A549 (cell line): ENCODE data around the gene YRDC. TPM values are rescaled to one million over a fixed set of nuclear protein-coding genes. Genes with fewer than 3 reads are reported as not detected.
A peak's percentile ranks its signal among the peaks of the same experiment; 100 is the strongest.

Experiments
- ATAC-seq, 2 experiments: fragments of 200-7000 bp in 1 of 2; fragments of >200 bp in 1 of 2; cut with Nextera tagmentation in 1 of 2; cut with Tn5 transposase in 1 of 2; 3 replicates each; pipeline versions ENCODE4 v1.8.0 to v1.9.1; 2018 to 2020; ENCODE audit warnings: mild to moderate bottlenecking in 1 of 2, moderate library complexity in 1 of 2
- CTCF ChIA-PET: fragments of 300-600 bp; sonication (Branson Sonifier 250); formaldehyde crosslinking; extraction: SDS; loops from one replicate; lab custom pipeline; 2021; ENCODE audit warnings: antibody characterized with exemption, inconsistent platforms; lab: Yijun Ruan, JAX
- POLR2A ChIA-PET: fragments of 350-600 bp; formaldehyde crosslinking; extraction: SDS; loops from one replicate; lab custom pipeline; 2021; ENCODE audit warnings: antibody characterized with exemption, inconsistent platforms; lab: Yijun Ruan, JAX
- DNase-seq, 2 experiments: peaks; one replicate each; pipeline versions ENCODE4 v3.0.0 to v3.0.0-alpha.2; 2011 to 2016; ENCODE audit warnings: low read depth in 1 of 2, low spot score in 1 of 2
- FAIRE-seq: peaks from 2 replicates; lab custom pipeline; 2011; peaks lifted over from hg19 to GRCh38; lab: Jason Lieb, UNC
- H3K27ac ChIP-seq, 2 experiments: fragments of >200 bp; sonication (Bioruptor Twin); formaldehyde crosslinking; 3 replicates each; pipeline ENCODE4 v1.5.1; 2016 to 2017
- H3K4me1 ChIP-seq: fragments of >200 bp; sonication (Bioruptor Twin); formaldehyde crosslinking; 3 replicates; pipeline ENCODE4 v1.6.1; 2016
- H3K4me2 ChIP-seq: fragments of >200 bp; sonication (Bioruptor Twin); formaldehyde crosslinking; 3 replicates; pipeline ENCODE4 v1.6.1; 2016
- H3K4me3 ChIP-seq: fragments of >200 bp; sonication (Bioruptor Twin); formaldehyde crosslinking; 3 replicates; pipeline ENCODE4 v1.5.1; 2016
- H3K9me3 ChIP-seq: fragments of >200 bp; sonication (Bioruptor Twin); formaldehyde crosslinking; 3 replicates; pipeline ENCODE4 v1.6.1; 2016
- CEBPB ChIP-seq, 2 experiments: fragments of >200 bp in 1 of 2; sonication (Bioruptor Twin) in 1 of 2; formaldehyde crosslinking in 1 of 2; IDR thresholded peaks; 2 replicates each; pipeline ENCODE4 v1.6.1; 2012 to 2016
- ELK1 ChIP-seq: fragments of 150-350 bp; IDR thresholded peaks from 2 replicates; pipeline ENCODE4 v1.6.1; 2014; ENCODE audit warnings: low read depth, mild to moderate bottlenecking, low read length
- FOSL2 ChIP-seq, 2 experiments: fragments of 450-650 bp in 1 of 2; fragments of >200 bp in 1 of 2; sonication (Bioruptor Twin) in 1 of 2; formaldehyde crosslinking; IDR thresholded peaks; 2 replicates each; pipeline versions ENCODE4 v1.5.0 to v1.6.1; 2016 to 2020; ENCODE audit warnings: mild to moderate bottlenecking in 1 of 2, moderate library complexity in 1 of 2
- HOXB5 ChIP-seq: fragments of 250-450 bp; sonication (Bioruptor Pico); IDR thresholded peaks from 2 replicates; pipeline ENCODE4 v1.5.0; 2020; ENCODE audit warnings: mild to moderate bottlenecking, moderate library complexity
- MAFK ChIP-seq: fragments of 450-650 bp; IDR thresholded peaks from 2 replicates; pipeline ENCODE4 v1.6.1; 2014; ENCODE audit not compliant: partially characterized antibody
- MYC ChIP-seq: IDR thresholded peaks from 2 replicates; pipeline ENCODE4 v1.6.1; 2012; ENCODE audit warnings: mild to moderate bottlenecking, inconsistent platforms, low read length, improper control_type of control experiment, borderline replicate concordance
- NFE2L2 ChIP-seq: fragments of 150-350 bp; conservative IDR thresholded peaks from 2 replicates; pipeline ENCODE4 v1.6.1; 2014; ENCODE audit warnings: low read length
- NPAS2 ChIP-seq: fragments of 250-450 bp; sonication (Bioruptor Pico); IDR thresholded peaks from 2 replicates; pipeline ENCODE4 v1.8.0; 2022; ENCODE audit warnings: mild to moderate bottlenecking, moderate library complexity, borderline replicate concordance
- PHF8 ChIP-seq: fragments of 200-600 bp; sonication (generic); IDR thresholded peaks from 2 replicates; pipeline ENCODE4 v1.6.1; 2016; ENCODE audit warnings: low read depth, mild to moderate bottlenecking, antibody characterized with exemption, moderate library complexity, borderline replicate concordance
- POLR2A ChIP-seq: IDR thresholded peaks from 2 replicates; pipeline ENCODE4 v1.6.1; 2012; ENCODE audit warnings: mild to moderate bottlenecking, low read length
- RAD21 ChIP-seq, 2 experiments: fragments of >200 bp in 1 of 2; sonication (Bioruptor Twin) in 1 of 2; formaldehyde crosslinking in 1 of 2; IDR thresholded peaks in 1 of 2; conservative IDR thresholded peaks in 1 of 2; 2 replicates in 1 of 2; 3 replicates in 1 of 2; pipeline ENCODE4 v1.6.1; 2012 to 2018; ENCODE audit warnings: inconsistent platforms in 1 of 2
- RCOR1 ChIP-seq: fragments of 150-350 bp; IDR thresholded peaks from 2 replicates; pipeline ENCODE4 v1.6.1; 2014; ENCODE audit warnings: antibody characterized with exemption, low read length, low read depth
- REST ChIP-seq: fragments of 200-600 bp; sonication (generic); IDR thresholded peaks from 2 replicates; pipeline ENCODE4 v1.6.1; 2016; ENCODE audit warnings: antibody characterized with exemption, mild to moderate bottlenecking, moderate library complexity
- RNF2 ChIP-seq: fragments of 200-600 bp; sonication (generic); IDR thresholded peaks from 2 replicates; pipeline ENCODE4 v1.6.1; 2016; ENCODE audit warnings: low read depth, mild to moderate bottlenecking, antibody characterized with exemption, moderate library complexity, borderline replicate concordance
- SREBF2 ChIP-seq: fragments of 450-650 bp; IDR thresholded peaks from 2 replicates; pipeline ENCODE4 v1.6.1; 2014; ENCODE audit warnings: mild to moderate bottlenecking, moderate library complexity
- ZFP36 ChIP-seq: fragments of 450-650 bp; IDR thresholded peaks from 2 replicates; pipeline ENCODE4 v1.6.1; 2014; ENCODE audit warnings: borderline replicate concordance; ENCODE audit not compliant: partially characterized antibody
- WGBS: methylation state at CpG from one replicate; pipeline ENCODE4 v1.1.6; 2017; ENCODE audit errors: missing lambda C conversion rate; 5-methylcytosine and 5-hydroxymethylcytosine counted together
- polyA plus RNA-seq, 4 experiments: library from polyadenylated mRNA; depleted of rRNA in 3 of 4; stranded (reverse); fragments of >200 nt; fragmentation: RNase III in 1 of 4; extraction: RNeasy Plus Mini Kit Qiagen cat#74134 plus additional on column Dnase treatment in 1 of 4; gene quantifications; 2 replicates in 3 of 4; 3 replicates in 1 of 4; pipeline ENCODE4 v1.2.3, GENCODE V29; 2011 to 2017
- TF ChIP-seq, protein P1 (sequence below): IDR thresholded peaks from 2 replicates; pipeline ENCODE4 v1.6.1; 2012; ENCODE audit warnings: low read depth, borderline replicate concordance
- TF ChIP-seq, protein P2 (sequence below): IDR thresholded peaks from 2 replicates; pipeline ENCODE4 v1.6.1; 2012
- TF ChIP-seq, protein P3 (sequence below): fragments of 250-450 bp; sonication (Bioruptor Pico); IDR thresholded peaks from 2 replicates; pipeline ENCODE4 v1.5.0; 2020; ENCODE audit warnings: low read depth, mild to moderate bottlenecking, moderate library complexity
- TF ChIP-seq, protein P4 (sequence below): fragments of 250-450 bp; sonication (Bioruptor Pico); IDR thresholded peaks from 2 replicates; pipeline ENCODE4 v1.5.0; 2021; ENCODE audit warnings: mild to moderate bottlenecking, moderate library complexity, borderline replicate concordance

Gene YRDC
- polyA plus RNA-seq, 2 of the 4 experiments (the other 2 are of a cell fraction) = 12.3 to 21.0 TPM

GRCh38 chr1:37809942-37810341 lies 1.9 kb upstream of the YRDC start (continued):
- TF ChIP-seq, protein P1, sequence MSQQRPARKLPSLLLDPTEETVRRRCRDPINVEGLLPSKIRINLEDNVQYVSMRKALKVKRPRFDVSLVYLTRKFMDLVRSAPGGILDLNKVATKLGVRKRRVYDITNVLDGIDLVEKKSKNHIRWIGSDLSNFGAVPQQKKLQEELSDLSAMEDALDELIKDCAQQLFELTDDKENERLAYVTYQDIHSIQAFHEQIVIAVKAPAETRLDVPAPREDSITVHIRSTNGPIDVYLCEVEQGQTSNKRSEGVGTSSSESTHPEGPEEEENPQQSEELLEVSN = no peak
- TF ChIP-seq HOXB5 (CRISPR knock-in tag) (no peak), ZFP36 (no peak), CEBPB (IDR thresholded peaks at IDR 0.05) (no peak), MAFK (no peak), FOSL2 (IDR thresholded peaks at IDR 0.05) (no peak), FOSL2 (CRISPR knock-in tag; IDR thresholded peaks at IDR 0.05) (no peak)

DNA sequence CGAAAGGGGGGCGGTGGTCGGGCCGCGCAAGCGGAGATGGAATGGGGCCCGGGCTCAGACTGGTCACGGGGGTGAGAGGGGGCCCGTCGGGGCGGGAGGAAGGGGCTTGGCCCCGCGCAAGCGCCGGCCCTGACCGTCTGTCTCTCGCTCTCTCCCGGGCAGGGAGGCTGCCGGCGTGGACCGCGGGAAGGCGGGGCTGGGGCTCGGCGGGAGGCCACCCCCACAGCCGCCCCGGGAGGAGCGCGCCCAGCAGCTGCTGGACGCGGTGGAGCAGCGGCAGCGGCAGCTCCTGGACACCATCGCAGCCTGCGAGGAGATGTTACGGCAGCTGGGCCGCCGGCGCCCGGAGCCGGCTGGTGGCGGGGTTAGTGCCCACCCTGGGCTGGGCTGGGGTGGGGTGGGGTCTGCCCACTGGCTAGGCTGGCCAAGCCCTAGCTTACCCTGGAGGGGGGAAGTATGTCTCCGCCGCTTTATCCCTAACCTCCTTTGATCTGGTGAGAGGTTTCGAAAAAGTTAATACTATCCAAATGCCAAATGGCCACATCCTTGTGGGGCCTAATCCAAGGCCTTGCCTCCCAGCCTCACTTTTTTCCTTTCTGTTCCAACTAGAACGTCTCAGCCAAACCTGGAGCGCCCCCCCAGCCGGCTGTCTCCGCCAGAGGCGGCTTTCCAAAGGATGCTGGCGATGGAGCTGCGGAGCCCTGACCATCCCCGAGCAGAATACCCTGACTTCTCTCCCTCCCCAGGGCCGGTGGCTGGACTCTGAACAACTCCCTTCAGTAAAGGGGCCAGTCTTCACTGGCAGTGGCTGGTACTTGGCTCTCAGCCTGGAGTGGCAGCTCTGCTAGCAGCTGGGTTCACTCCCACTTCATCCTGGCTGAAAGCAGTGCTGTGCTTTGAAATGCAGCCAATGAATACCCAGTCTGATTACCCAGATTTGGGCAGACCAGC lies 636 bp upstream of the YRDC start:
- no peaks in the 10 kb centered on the region for H3K9me3 ChIP-seq
- peak overlapping the region; percentile 83 for H3K4me2 ChIP-seq
- POLR2A ChIA-PET = interaction anchor here (0.7 to 1.8 kb wide), 5 partner anchors 9 to 119 kb away, joined by 3 to 14 read pairs (median 7); partner anchors contain the start of genes EPHA10 and MTF1
- FAIRE-seq (no peak), ATAC-seq (peak; percentile 89 to 90), DNase-seq (peak; percentile 70 to 75)
- WGBS = 2% methylated on average over 11 of the region's 54 CpGs
- peak overlapping the region; percentile 99 for H3K4me3 ChIP-seq
- H3K4me1 ChIP-seq = peaks cover 32% of the 10 kb centered on the region; the same call in 2 of the 3 replicates
- TF ChIP-seq, protein P2, sequence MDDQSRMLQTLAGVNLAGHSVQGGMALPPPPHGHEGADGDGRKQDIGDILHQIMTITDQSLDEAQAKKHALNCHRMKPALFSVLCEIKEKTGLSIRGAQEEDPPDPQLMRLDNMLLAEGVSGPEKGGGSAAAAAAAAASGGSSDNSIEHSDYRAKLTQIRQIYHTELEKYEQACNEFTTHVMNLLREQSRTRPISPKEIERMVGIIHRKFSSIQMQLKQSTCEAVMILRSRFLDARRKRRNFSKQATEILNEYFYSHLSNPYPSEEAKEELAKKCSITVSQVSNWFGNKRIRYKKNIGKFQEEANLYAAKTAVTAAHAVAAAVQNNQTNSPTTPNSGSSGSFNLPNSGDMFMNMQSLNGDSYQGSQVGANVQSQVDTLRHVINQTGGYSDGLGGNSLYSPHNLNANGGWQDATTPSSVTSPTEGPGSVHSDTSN = no peak
- TF ChIP-seq POLR2A (peak; percentile 25; the same call in 1 of the 2 replicates), PHF8 (peak; percentile 19), RCOR1 (no peak), NFE2L2 (no peak), ELK1 (no peak)
- TF ChIP-seq, protein P1 = no peak
- CTCF ChIA-PET = interaction anchor here (0.6 to 1.1 kb wide), 6 partner anchors 8 to 1577 kb away, joined by 3 to 5 read pairs (median 3); partner anchors contain the start of gene MTF1
- peak overlapping the region; percentile 99 to 100 for H3K27ac ChIP-seq

GRCh38 chr1:37807220-37807554 lies 821 bp downstream of the YRDC start:
- no peak for FAIRE-seq
- DNase-seq = no peak
- Histone ChIP-seq H3K4me2 (peak overlapping the region; percentile 96), H3K9me3 (no peaks in the 10 kb centered on the region), H3K4me3 (peak overlapping the region; percentile 99), H3K27ac (peak overlapping the region; percentile 99 to 100)
- CTCF ChIA-PET = interaction anchor here (1.1 to 1.3 kb wide), 2 partner anchors 53 to 125 kb away, joined by 3 to 7 read pairs; no protein-coding TSS in a partner anchor
- WGBS = 2% methylated on average over 9 of the region's 9 CpGs
- TF ChIP-seq, protein P3, sequence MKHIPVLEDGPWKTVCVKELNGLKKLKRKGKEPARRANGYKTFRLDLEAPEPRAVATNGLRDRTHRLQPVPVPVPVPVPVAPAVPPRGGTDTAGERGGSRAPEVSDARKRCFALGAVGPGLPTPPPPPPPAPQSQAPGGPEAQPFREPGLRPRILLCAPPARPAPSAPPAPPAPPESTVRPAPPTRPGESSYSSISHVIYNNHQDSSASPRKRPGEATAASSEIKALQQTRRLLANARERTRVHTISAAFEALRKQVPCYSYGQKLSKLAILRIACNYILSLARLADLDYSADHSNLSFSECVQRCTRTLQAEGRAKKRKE (CRISPR knock-in tag) = no peak
- TF ChIP-seq, protein P4, sequence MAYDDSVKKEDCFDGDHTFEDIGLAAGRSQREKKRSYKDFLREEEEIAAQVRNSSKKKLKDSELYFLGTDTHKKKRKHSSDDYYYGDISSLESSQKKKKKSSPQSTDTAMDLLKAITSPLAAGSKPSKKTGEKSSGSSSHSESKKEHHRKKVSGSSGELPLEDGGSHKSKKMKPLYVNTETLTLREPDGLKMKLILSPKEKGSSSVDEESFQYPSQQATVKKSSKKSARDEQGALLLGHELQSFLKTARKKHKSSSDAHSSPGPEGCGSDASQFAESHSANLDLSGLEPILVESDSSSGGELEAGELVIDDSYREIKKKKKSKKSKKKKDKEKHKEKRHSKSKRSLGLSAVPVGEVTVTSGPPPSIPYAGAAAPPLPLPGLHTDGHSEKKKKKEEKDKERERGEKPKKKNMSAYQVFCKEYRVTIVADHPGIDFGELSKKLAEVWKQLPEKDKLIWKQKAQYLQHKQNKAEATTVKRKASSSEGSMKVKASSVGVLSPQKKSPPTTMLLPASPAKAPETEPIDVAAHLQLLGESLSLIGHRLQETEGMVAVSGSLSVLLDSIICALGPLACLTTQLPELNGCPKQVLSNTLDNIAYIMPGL (CRISPR knock-in tag) = no peak
- no peak for TF ChIP-seq MAFK
- TF ChIP-seq RNF2 = no peak
- no peak for TF ChIP-seq RAD21 (conservative IDR thresholded peaks at IDR 0.05 in 1 of 2, IDR thresholded peaks at IDR 0.05 in 1 of 2)
- no peak for TF ChIP-seq NFE2L2
- TF ChIP-seq MYC = no peak
- no peak for TF ChIP-seq SREBF2
- TF ChIP-seq NPAS2 (CRISPR knock-in tag) = no peak
- no peak for TF ChIP-seq REST
- TF ChIP-seq, all 56 proteins: peak for 0
- POLR2A ChIA-PET = interaction anchor here (0.6 to 1.8 kb wide), 5 partner anchors 42 to 117 kb away, joined by 3 to 14 read pairs (median 7); partner anchors contain the start of genes CDCA8, EPHA10 and MTF1
- peaks cover 32% of the 10 kb centered on the region; the same call in 2 of the 3 replicates for H3K4me1 ChIP-seq
- ATAC-seq = no peak
